ENCODE data around the gene LNPK.
"Not testable (repeated sequence)": the region's sequence is repeated elsewhere in the genome, so short reads cannot be mapped to it uniquely, and the experiment has no call there.

Gene LNPK

DNA sequence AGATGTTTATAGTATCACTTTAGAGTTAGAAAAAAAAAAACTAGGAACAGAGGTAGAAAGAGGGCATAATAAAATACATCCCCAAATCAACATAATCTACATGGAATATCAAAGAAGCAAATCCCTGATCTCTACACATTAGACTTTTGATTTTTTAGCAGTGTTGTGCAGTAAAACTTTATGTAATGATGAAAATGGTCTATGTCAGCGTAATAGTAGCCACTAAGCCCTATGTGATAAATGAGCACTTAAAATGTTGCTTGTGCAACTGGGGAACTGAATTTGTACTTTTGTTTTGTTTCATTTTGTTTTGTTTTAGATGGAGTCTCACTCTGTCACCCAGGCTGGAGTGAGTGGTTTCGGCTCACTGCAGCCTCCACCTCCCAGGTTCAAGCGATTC, 36.3 kb downstream of the LNPK start:
- DNase-seq, result no peak

DNA sequence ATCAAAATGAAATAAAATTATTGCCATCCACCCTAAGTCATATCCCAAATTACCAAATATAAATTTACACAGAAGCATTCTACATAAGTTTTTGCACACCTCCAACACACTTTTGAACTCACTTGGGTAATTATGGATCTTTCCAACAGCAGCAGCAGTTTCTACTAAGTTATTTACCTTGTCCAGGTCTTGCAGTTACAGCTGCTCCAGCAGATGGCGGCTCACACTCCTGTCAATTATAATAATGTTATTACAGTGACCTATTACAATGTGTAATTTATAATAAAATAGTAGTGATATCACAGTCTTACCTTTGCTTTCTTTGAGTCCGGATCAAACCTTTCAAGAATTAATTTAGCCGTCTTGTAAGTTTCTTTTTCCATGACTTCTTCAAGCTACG, 37.9 kb downstream of the LNPK start:
- no peak for DNase-seq

DNA sequence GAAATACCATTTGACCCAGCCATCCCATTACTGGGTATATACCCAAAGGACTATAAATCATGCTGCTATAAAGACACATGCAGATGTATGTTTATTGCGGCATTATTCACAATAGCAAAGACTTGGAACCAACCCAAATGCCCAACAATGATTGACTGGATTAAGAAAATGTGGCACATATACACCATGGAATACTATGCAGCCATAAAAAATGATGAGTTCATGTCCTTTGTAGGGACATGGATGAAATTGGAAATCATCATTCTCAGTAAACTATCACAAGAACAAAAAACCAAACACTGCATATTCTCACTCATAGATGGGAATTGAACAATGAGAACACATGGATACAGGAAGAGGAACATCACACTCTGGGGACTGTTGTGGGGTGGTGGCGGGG, 38.9 kb downstream of the LNPK start:
- DNase-seq, result not testable (repeated sequence)

DNA sequence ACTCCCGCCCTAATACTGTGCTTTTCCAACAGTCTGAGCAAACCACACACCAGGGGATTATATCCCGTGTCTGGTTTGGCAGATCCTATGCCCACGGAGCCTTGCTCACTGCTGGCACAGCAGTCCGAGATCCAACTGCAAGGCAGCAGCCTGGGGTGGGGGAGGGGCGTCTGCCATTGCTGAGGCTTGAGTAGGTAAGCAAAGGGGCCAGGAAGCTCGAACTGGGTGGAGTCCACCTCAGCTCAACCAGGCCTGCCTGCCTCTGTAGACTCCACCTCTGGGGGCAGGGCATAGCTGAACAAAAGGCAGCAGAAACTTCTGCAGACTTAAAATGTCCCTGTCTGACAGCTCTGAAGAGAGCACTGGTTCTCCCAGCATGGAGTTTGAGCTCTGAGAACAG, 44.2 kb downstream of the LNPK start:
- no peak for DNase-seq

DNA sequence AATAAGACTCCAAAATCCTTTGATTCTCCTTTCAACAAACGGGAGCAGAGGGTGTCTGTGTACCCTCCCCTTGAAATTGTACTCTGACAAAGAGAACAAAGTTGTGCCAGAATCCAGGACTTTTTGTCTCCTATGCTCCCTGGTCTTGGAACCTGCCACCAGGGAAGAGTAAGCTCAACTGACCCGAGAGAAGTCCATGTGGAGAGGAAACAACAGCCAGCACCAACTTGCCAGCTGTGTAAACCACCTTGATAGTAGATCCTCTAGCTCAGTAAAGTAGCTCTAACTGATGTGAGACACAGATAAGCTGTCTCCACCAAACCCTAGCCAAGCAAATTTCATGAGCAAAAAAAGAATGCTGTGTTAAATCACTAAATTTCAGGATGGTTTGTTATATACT, 46.9 kb downstream of the LNPK start:
- DNase-seq, result no peak

DNA sequence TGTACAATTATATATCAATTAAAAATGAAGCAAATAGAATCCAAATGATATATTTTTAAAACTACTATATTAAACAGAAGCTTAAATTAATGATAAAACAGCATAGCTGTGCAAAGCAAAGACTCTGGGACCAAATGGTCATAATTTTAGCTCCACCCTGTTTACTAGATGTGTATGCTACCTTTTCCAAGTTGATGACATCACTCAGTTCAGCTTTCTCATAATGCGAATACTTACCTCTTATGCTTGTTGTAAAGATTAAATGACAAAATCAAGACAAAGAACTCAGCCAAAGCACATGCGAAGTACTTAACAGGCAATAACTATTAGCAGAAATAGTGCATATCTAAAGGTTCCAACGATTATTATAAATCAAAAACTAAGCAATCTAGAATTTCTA, 51.6 kb downstream of the LNPK start:
- DNase-seq, result no peak

DNA sequence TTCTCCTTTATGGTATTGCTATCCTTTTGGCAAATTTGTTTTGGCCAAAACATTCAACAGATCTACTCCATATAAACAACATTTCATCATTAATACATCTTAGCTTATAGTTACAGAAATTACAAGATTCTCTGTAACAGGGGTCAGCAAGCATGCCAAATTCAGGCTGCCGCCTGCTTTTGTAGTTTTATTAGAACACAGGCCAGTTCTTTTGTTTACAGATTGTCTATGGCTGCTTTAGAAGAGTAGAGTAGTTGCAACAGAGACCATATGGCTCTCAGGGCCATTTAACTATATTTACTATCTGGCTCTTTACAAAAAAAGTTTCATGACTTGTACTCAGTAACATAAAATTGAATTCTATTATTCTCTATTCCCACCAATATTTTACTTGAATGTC, 53.9 kb downstream of the LNPK start:
- DNase-seq, result no peak

DNA sequence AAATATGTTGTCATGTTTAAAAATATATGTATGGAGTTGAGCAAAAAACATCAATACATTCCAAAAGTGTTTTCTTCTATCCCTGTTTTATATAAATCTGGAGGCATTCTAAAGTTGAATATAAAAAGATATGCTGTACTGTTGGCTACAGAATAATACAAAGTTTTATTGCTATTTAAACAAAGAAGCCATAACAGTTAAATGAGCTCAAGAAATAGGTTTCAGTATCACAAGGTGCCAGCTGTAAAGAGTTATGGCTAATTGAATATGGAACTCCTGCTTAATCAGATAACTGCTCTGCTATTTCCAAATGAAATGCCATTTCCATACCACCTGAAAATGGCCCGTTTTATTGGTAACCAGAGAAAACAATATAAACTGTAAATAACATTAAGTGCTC, 55.0 kb downstream of the LNPK start:
- no peak for DNase-seq

DNA sequence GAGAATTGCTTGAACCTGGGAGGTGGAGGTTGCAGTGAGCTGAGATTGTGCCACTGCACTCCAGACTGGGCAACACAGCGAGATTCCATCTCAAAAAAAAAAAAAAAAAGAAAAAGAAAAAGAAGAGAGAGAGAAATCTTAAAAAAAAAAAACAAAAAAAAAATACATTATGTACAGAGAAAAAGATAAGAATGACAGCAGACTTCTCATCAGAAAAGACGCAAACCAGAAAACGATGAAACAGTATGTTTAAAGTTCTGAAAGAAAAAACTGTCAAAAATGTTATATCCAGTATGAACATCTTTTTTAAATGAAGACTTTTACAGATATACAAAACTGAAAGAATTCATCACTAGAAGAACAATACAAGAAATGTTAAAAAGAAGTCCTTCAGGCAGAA, 60.4 kb downstream of the LNPK start:
- DNase-seq, result no peak

DNA sequence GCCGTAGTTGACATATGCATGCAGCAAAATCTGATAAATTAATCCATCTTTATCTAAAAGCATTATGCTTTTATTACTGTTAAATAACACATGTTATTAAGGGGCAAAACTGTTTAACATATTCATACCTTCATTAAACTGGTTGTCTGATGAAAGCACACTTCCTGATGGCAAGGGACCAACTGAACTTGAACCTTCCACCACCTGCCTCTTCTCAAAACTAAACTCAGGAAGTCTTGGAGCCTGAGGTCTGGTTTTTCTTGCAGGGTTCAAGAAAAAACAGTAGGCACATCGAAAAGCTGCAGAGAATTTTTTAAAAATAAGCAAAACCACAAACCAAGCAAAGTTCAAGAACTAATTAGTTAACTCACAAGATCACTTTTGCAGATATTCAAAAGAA, 64.9 kb downstream of the LNPK start:
- no peak for DNase-seq

DNA sequence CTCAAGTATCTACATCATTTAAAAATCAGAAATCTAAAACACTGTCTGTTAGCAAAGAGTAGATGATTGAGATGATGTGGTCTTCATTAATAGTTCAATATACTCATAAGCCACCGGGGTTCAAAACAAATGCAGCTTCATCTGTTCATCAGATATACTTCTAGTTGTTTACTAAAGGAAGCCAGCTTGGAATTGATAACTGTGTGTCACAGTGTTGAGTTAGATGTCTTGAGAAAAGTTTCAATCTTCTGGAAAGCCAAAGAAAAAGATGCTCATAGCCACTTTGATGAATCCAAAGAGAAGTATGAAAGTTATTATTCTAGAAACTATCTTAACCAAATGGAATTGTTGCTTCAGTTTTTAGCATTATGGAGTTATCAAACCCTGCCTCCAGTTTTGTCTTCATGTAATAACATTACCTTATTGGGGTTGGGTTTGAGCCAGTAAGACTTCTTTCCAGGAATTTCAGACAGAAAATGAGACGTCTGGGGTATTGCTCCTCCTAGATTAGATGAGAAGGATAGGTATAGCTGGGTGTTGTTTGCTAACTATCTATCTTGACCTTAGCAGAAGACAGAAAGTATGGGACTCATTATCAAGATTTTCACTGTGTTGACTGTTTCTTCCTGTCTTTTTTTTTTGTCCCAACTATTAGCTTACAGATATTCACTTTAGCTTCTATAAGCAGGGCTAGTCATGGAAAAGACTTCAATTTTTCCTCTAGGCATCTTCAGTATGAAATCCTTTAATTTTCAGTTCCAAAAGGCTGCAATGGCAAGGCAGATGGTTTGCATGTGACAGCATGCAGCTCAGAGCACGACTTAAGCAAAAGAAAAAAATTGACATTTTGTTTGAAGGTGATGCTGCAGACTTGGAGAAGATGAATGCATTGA, 66.5 kb downstream of the LNPK start:
- no peak for DNase-seq

DNA sequence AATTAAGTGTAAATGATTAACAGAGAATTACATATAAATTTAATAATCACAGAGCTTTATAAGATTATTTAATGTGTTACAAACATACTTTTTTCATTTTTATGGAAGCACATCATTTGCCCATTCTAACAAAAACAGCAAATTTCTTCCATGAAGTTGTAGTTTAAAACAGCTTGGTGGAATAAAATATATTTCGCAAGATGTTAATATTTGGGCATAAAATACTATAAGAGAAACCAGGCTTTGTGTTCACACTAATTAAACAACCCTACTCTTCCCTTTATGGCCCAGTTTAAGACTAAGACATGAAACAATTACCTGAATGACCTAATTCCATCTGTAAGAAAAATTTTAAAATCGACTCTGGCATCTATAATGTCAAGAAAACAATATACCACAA, 69.4 kb downstream of the LNPK start:
- DNase-seq, result no peak

DNA sequence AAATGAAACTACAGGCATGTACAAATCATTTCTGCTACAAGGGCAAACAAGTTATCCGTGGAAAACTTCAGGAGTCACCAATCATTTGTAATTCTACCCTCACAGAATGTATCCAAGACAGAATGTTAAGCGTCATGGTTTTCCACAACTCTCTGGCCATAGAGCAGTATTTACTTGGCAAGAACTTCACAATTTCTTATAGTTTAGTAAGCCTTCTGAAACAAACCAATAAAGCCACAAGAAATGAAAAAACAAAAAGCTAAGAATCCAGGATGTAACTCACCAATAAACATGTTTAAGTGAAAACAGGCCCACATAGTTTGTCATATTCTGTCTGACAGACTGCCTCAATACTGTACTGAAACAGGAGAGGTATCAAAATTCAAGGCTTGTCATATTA, 70.3 kb downstream of the LNPK start:
- DNase-seq, result no peak

DNA sequence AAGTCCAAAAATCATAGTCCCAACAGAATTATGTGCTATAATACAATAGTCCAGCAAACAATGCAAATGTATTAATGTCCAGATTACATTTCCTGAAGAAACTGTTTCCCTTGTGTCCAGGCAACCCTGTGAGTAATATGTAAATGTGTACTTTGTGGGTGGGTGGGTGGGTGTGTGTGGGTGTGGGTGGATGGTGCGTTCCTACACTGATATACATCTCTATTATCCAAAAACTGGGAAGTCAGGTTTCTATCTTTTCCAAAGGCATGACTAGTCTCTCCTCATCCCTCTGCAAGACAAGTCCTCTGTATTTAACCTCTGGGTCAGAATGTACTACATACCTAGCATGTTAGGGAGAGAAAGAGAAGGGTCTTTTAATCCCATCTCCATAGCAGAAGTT, 71.6 kb downstream of the LNPK start:
- no peak for DNase-seq

DNA sequence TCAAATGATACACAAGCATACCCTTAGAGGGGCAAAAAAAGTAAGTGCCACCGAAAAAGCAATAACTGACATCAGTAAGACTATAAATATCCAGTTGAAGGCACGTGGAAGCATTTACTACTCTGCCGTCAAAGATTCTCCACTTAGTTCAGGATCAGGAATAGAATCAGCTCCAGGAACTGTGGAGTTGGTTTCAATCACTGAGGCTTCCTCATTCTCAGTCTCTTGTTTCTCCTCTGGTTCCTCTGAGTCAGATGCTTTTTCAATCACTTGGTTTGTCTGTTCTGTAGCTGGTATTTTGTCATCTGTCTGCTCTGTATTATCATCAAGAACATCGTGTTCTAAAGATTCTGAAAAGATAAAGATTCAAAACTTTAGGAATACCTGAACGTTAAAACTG, 72.2 kb downstream of the LNPK start:
- no peak for DNase-seq

DNA sequence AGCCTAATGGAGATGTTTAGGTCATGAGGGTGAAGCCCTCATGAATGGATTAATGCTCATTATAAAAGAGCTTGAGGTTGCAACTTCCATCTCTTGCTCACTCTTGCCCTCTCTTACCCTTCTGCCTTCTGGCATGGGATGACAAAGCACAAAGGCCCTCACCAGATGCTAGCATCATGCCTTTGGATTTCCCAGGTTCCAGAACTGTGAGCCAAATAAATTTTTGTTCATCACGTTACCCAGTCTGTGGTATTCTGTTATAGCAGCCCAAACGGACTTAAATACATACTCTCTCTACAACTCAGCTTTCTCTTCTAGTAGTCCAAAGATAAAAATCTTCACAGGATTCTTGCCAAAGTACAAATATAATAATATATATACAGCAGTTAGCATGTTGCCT, 75.8 kb downstream of the LNPK start:
- no peak for DNase-seq

DNA sequence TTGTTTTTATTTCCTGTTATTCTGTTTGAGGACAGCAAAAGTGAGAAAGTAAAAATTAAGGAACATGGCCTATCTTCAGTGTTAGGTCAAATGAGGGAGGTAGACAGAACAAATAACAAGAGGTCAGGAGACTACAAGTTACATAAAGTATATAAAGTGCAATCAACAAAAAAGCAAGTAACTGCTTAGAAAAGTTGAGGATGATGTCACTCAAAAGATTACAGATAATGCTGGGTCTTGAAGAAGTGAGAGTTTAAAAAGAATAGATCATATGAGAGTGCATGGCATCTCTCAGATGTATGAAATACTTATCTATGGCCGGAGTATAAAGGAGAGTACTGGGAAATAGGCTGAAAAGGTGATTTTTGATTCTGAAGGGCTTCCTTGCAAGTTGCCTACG, 79.9 kb downstream of the LNPK start:
- DNase-seq, result no peak

DNA sequence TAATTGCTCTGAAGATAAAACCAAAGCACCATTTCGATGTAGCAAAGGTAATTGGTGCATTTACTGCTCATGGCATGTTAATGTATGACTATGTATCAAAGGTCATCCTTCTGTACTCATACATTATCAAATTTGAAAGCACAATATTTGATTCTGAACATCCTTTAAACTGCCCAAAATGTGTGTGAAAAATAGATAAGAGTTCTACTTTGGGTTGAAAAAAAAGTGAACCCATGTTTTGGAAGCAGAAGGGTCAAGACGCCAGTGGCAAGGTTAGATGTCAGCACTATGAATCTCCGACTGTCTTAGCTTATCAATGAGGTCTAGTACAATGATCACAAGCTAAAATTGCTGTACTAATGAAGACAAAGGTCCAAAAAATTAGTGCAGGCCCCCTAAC, 83.1 kb downstream of the LNPK start:
- no peak for DNase-seq

DNA sequence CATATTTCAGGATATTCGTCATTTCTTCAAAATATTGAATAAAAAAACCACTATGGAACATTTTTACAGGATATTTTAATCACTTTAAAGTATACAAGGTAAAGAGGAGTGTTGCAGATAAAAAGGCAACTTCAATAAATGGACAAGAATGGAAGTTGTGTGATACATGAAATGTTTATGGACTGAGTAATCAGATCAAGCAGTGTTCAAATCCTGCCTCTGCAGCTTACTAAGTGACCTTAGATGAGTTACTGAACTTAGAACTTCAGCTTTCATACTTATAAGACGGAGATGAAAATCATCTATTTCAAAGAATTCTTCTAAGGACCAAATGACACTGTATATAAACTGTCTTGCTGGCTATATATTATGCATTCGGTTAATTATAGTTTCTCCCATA, 87.2 kb downstream of the LNPK start:
- no peak for DNase-seq

DNA sequence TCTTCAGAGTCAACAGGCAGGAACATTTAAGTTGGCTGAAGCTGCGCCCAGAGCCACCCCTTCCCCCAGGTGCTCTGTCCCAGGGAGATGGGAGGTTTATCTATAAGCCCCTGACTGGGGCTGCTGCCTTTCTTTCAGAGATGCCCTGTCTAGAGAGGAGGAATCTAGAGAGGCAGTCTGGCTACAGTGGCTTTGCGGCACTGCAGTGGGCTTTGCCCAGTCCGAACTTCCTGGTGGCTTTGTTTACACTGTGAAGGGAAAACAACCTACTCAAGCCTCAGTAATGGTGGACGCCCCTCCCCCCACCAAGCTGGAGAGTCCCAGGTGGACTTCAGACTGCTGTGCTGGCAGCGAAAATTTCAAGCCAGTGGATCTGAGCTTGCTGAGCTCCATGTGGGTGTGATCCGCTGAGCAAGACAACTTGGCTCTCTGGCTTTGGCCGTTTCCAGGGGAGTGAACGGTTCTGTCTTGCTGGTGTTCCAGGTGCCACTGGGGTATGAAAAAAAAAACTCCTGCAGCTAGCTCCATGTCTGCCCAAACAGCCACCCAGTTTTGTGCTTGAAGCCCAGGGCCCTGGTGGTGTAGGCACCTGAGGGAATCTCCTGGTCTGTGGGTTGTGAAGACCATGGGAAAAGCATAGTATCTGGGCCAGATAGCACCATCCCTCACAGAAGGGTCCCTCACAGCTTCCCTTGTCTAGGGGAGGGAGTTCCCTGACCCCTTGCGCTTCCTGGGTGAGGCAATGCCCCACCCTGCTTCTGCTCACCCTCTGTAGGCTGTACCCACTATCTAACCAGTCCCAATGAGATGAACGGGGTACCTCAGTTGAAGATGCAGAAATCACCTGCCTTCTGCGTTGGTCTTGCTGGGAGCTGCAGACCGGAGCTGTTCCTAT, 88.0 kb downstream of the LNPK start:
- DNase-seq, result not testable (repeated sequence)

DNA sequence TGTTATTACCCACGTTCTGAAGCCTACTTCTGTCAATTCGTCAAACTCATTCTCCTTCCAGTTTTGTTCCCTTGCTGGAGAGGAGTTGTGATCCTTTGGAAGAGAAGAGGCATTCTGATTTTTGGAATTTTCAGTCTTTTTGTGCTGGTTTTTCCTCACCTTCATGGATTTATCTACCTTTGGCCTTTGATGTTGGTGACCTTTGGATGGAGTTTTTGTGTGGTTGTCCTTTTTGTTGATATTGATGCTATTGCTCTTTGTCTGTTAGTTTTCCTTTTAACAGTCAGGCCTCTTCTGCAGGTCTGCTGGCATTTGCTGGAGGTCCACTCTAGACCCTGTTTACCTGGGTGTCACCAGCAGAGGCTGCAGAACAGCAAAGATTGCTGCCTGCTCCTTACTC, 88.8 kb downstream of the LNPK start:
- not testable (repeated sequence) for DNase-seq

DNA sequence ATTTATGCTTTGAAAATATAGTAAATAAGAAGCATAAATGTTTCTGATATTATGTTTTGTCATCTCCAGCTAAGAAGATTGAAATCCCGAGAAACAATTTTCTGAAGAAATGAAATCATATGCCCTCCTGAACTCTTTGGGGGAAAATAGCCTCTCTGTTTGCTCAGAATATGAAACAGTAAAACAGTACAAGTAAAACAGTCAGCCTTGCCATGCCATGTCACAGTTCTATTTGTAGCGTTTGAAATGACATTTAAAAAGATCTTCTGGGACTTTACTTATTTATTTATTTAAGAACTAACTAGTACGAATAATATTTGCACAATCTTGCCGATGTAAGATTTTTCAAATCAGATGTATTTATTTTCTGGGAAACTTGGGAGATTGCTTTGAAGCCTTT, 98.0 kb downstream of the LNPK start:
- no peak for DNase-seq

DNA sequence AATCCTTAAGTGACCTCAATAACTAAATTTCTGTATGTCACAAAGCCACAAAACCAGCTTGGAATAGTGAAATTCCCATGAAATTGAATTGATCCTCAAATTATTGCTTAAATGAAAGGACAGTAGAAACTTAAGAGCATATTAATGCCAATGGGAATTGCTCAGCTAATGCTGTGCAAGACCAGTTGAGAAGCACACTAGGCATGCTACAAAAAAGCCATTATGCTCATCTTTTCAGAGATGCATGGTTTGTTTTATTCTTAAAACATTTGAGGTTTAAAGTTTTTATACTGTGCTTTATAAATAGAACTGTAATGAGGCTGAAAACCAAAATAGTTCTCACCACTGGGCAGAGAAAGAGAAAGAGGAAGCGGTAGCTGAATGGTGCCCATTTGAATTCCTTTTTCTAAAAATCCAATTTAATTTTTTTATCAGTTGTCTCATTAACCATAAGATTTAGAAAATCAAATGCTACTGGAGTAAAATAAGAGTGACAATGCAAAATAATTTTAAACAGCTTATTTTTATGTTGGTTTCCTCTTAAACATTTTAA, 98.6 kb downstream of the LNPK start:
- no peak for DNase-seq

DNA sequence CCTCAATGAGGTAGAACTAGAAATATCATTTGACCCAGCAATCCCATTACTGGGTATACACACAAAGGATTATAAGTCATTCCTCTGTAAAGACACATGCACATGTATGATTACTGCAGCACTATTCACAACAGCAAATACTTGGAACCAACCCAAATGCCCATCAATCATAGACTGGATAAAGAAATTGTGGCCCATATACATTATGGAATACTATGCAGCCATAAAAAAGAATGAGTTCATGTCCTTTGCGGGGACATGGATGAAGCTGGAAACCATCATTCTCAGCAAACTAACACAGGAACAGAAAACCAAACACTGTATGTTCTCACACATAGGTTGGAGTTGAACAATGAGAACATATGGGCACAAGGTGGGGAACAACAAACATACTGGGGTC, 106.1 kb downstream of the LNPK start:
- not testable (repeated sequence) for DNase-seq
